ENCODE data around the gene USP48. TPM values are rescaled to one million over a fixed set of nuclear protein-coding genes. Genes with fewer than 3 reads are reported as not detected.

Gene USP48
- total RNA-seq, 1 experiment from 2014 or later: 49.1 TPM

DNA sequence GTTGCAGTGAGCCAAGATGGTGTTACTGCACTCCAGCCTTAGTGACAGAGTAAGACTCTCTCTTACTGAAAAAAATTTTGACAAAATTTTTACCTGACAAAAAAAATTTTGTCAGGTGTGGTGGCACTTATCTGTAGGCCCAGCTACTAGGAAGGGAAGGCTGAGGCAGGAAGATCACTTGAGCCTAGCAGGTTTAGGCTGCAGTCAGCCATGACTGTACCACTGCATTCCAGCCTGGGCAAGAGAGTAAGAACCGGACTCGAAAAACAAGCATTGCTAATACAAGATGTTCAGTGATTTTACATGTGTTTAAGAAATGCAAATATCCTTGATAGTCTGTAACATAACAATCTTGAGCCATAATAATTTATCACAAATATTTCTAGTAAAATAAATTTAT lies 46.9 kb downstream of the USP48 start:
- Mint-ChIP-seq H3K9me3 (ENCODE audit: unreplicated experiment) (no peaks in the 10 kb centered on the region), H3K36me3 (ENCODE audit: insufficient read depth, unreplicated experiment) (peaks cover 49% of the 10 kb centered on the region), H3K27me3 (ENCODE audit: insufficient read depth, unreplicated experiment) (no peaks in the 10 kb centered on the region), H3K4me3 (ENCODE audit: unreplicated experiment) (no peak overlapping the region), H3K4me1 (ENCODE audit: low read depth, unreplicated experiment) (no peaks in the 10 kb centered on the region), H3K27ac (ENCODE audit: unreplicated experiment) (no peak overlapping the region)
- Histone ChIP-seq H3K27me3 (replicated peaks; ENCODE audit: control insufficient read depth, insufficient read depth, low read length) (no peaks in the 10 kb centered on the region), H3K4me1 (no peaks in the 10 kb centered on the region), H3K4me3 (ENCODE audit: low read depth, low read length) (no peak overlapping the region), H3K9me3 (no peaks in the 10 kb centered on the region), H3K36me3 (ENCODE audit: control insufficient read depth, insufficient read depth, low read length) (peaks cover 1% of the 10 kb centered on the region; the same call in 1 of the 2 replicates)
- BruUV-seq (replicated peaks): no TSS peak
- ChIA-PET POLR2A (no interaction called here), CTCF (no interaction called here)
- intact Hi-C loops (cut with micrococcal nuclease; ENCODE audit: unreplicated experiment): no loop called here
- DNase-seq: no peak
- no peak for TF ChIP-seq CTCF (IDR thresholded peaks at IDR 0.05; ENCODE audit: insufficient read depth in 1 of 2, low read depth in 1 of 2, low read length in 1 of 2, severe bottlenecking in 1 of 2, unreplicated experiment in 1 of 2)

- Mint-ChIP-seq H3K4me1 (ENCODE audit: low read depth, unreplicated experiment) (no peaks in the 10 kb centered on the region), H3K36me3 (ENCODE audit: insufficient read depth, unreplicated experiment) (peaks cover 41% of the 10 kb centered on the region), H3K27ac (ENCODE audit: unreplicated experiment) (no peak overlapping the region), H3K9me3 (ENCODE audit: unreplicated experiment) (no peaks in the 10 kb centered on the region), H3K27me3 (ENCODE audit: insufficient read depth, unreplicated experiment) (no peaks in the 10 kb centered on the region), H3K4me3 (ENCODE audit: unreplicated experiment) (no peak overlapping the region)
- POLR2A ChIA-PET: no interaction called here
- no TSS peak for BruUV-seq (replicated peaks)
- TF ChIP-seq CTCF (IDR thresholded peaks at IDR 0.05; ENCODE audit: insufficient read depth in 1 of 2, low read depth in 1 of 2, low read length in 1 of 2, severe bottlenecking in 1 of 2, unreplicated experiment in 1 of 2): no peak
- H3K9me3 ChIP-seq: no peaks in the 10 kb centered on the region
- H3K4me3 ChIP-seq (ENCODE audit: low read depth, low read length): no peak overlapping the region
- intact Hi-C loops (cut with micrococcal nuclease; ENCODE audit: unreplicated experiment): no loop called here
- CTCF ChIA-PET: no interaction called here
- H3K27me3 ChIP-seq (replicated peaks; ENCODE audit: control insufficient read depth, insufficient read depth, low read length): no peaks in the 10 kb centered on the region
- H3K4me1 ChIP-seq: no peaks in the 10 kb centered on the region
- peaks cover 1% of the 10 kb centered on the region; the same call in 1 of the 2 replicates for H3K36me3 ChIP-seq (ENCODE audit: control insufficient read depth, insufficient read depth, low read length)
- no peak for DNase-seq
Observed at GRCh38 chr1:21734526-21734925, 48.4 kb downstream of the USP48 start.

DNA sequence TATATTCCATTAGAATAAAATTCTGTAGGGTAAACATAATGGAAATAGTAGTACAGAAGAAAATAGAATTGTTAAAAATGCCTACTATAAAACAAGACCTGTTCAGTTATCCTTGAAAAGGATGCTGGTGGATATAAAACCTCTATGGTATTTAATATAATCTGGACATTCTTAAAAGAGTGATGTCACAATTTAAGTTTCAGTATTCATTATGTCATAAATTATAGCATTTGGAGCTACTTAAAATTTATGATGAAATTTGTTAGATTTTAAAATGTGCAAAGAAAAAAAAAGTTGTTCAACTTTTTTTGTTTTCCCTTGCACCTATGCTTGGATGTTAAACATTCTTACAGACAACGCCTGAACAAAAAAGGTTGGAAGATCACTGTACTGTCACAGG lies 50.3 kb downstream of the USP48 start:
- no peaks in the 10 kb centered on the region for H3K27me3 Mint-ChIP-seq (ENCODE audit: insufficient read depth, unreplicated experiment)

More for the DNA sequence above, 50.3 kb downstream of the USP48 start:
- Histone ChIP-seq H3K36me3 (ENCODE audit: control insufficient read depth, insufficient read depth, low read length) (peaks cover 1% of the 10 kb centered on the region; the same call in 1 of the 2 replicates), H3K4me1 (no peaks in the 10 kb centered on the region), H3K27me3 (replicated peaks; ENCODE audit: control insufficient read depth, insufficient read depth, low read length) (no peaks in the 10 kb centered on the region), H3K9me3 (no peaks in the 10 kb centered on the region), H3K4me3 (ENCODE audit: low read depth, low read length) (no peak overlapping the region)
- no peaks in the 10 kb centered on the region for H3K9me3 Mint-ChIP-seq (ENCODE audit: unreplicated experiment)
- H3K27ac Mint-ChIP-seq (ENCODE audit: unreplicated experiment): no peak overlapping the region
- no peak overlapping the region for H3K4me3 Mint-ChIP-seq (ENCODE audit: unreplicated experiment)
- no peaks in the 10 kb centered on the region for H3K4me1 Mint-ChIP-seq (ENCODE audit: low read depth, unreplicated experiment)
- DNase-seq: no peak
- ChIA-PET POLR2A (no interaction called here), CTCF (no interaction called here)
- no peak for TF ChIP-seq CTCF (IDR thresholded peaks at IDR 0.05; ENCODE audit: insufficient read depth in 1 of 2, low read depth in 1 of 2, low read length in 1 of 2, severe bottlenecking in 1 of 2, unreplicated experiment in 1 of 2)
- intact Hi-C loops (cut with micrococcal nuclease; ENCODE audit: unreplicated experiment): no loop called here
- H3K36me3 Mint-ChIP-seq (ENCODE audit: insufficient read depth, unreplicated experiment): peaks cover 46% of the 10 kb centered on the region
- no TSS peak for BruUV-seq (replicated peaks)

Data from Caco-2 (cell line).